SK-N-SH (cell line): ENCODE measurements around the gene RAB33A.

Source experiments
- CHD2 ChIP-seq: fragments of 150-350 bp; IDR thresholded peaks from 2 replicates; pipeline ENCODE4 v1.6.1; 2018; ENCODE audit warnings: low read length; ENCODE audit not compliant: partially characterized antibody
- CTCF ChIP-seq: fragments of 200-600 bp; sonication (generic); IDR thresholded peaks from 2 replicates; pipeline ENCODE4 v1.6.1; 2017; ENCODE audit warnings: antibody characterized with exemption, mild to moderate bottlenecking, moderate library complexity
- EP300 ChIP-seq, 2 experiments: IDR thresholded peaks; 2 replicates each; pipeline versions ENCODE4 v1.4.0 to v1.6.1; 2012; ENCODE audit warnings: borderline replicate concordance in 1 of 2, low read depth in 1 of 2, low read length in 1 of 2
- POLR2AphosphoS5 ChIP-seq: IDR thresholded peaks from 2 replicates; pipeline ENCODE4 v1.6.1; 2012; ENCODE audit warnings: low read depth, low read length
- RAD21 ChIP-seq: IDR thresholded peaks from 2 replicates; pipeline ENCODE4 v1.6.1; 2012; ENCODE audit warnings: mild to moderate bottlenecking, low read length
- RCOR1 ChIP-seq: fragments of 150-350 bp; IDR thresholded peaks from 2 replicates; pipeline ENCODE4 v1.6.1; 2017; ENCODE audit warnings: antibody characterized with exemption, low read length
- RFX5 ChIP-seq: IDR thresholded peaks from 2 replicates; pipeline ENCODE4 v1.6.1; 2012; ENCODE audit warnings: mild to moderate bottlenecking, improper control_type of control experiment, low read length
- SIN3A ChIP-seq: IDR thresholded peaks from 2 replicates; pipeline ENCODE4 v1.6.1; 2012; ENCODE audit warnings: low read depth, mild to moderate bottlenecking, low read length, moderate library complexity, borderline replicate concordance
- USF1 ChIP-seq: IDR thresholded peaks from 2 replicates; pipeline ENCODE4 v1.4.0; 2012; ENCODE audit warnings: low read depth, borderline replicate concordance

GRCh38 chrX:130147631-130148030 lies 24.1 kb upstream of the RAB33A start:
- TF ChIP-seq CTCF (no peak), RCOR1 (no peak), POLR2AphosphoS5 (no peak), CHD2 (no peak), USF1 (no peak), RAD21 (no peak), EP300 (IDR thresholded peaks at IDR 0.05; ENCODE audit: borderline replicate concordance in 1 of 2, low read depth in 1 of 2, low read length in 1 of 2) (no peak), RFX5 (no peak), SIN3A (no peak)
